HepG2 (cell line): ENCODE measurements around the gene PFN1. TPM values are rescaled to one million over a fixed set of nuclear protein-coding genes. Genes with fewer than 3 reads are reported as not detected.
A peak's percentile ranks its signal among the peaks of the same experiment; 100 is the strongest.

Experiments used
- BORCS8-MEF2B ChIP-seq: sonication (generic); formaldehyde crosslinking; IDR thresholded peaks from 2 replicates; pipeline ENCODE4 v1.8.0; 2022; ENCODE audit warnings: mild to moderate bottlenecking, missing genetic modification reagents
- ELF3 ChIP-seq: IDR thresholded peaks from 2 replicates; pipeline ENCODE4 v1.6.1; 2016; ENCODE audit warnings: missing genetic modification reagents, missing compliant biosample characterization
- HOXA5 ChIP-seq: sonication (generic); formaldehyde crosslinking; IDR thresholded peaks from 2 replicates; pipeline ENCODE4 v1.4.0; 2020; ENCODE audit warnings: missing genetic modification reagents
- MAZ ChIP-seq, 2 experiments: sonication (generic) in 1 of 2; formaldehyde crosslinking in 1 of 2; IDR thresholded peaks; 2 replicates each; pipeline versions ENCODE4 v1.5.0 to v1.6.1; 2012 to 2020; ENCODE audit warnings: low read depth in 2 of 2, mild to moderate bottlenecking in 2 of 2, borderline replicate concordance in 1 of 2, improper control_type of control experiment in 1 of 2, low read length in 1 of 2, missing genetic modification reagents in 1 of 2, moderate library complexity in 1 of 2
- NFIC ChIP-seq: IDR thresholded peaks from 2 replicates; pipeline ENCODE4 v1.6.1; 2012; ENCODE audit warnings: mild to moderate bottlenecking, low read length, inconsistent platforms
- SALL2 ChIP-seq: sonication (generic); formaldehyde crosslinking; IDR thresholded peaks from 2 replicates; pipeline ENCODE4 v1.8.1; 2023; ENCODE audit warnings: mild to moderate bottlenecking, missing genetic modification reagents, inconsistent platforms
- ZFAT ChIP-seq: sonication (generic); formaldehyde crosslinking; conservative IDR thresholded peaks from 2 replicates; pipeline ENCODE4 v1.8.1; 2023; ENCODE audit warnings: missing genetic modification reagents, inconsistent platforms
- ZNF598 ChIP-seq: sonication (generic); formaldehyde crosslinking; IDR thresholded peaks from 2 replicates; pipeline ENCODE4 v1.5.1; 2020; ENCODE audit warnings: mild to moderate bottlenecking, missing genetic modification reagents, borderline replicate concordance
- ZNF644 ChIP-seq: IDR thresholded peaks from 2 replicates; pipeline ENCODE4 v1.6.1; 2016; ENCODE audit warnings: low read depth
- polyA plus RNA-seq, 8 experiments: library from polyadenylated mRNA; depleted of rRNA in 3 of 8; stranded (reverse) in 7 of 8; unstranded in 1 of 8; fragments of >200 nt; fragmentation: Illumina TruSeq in 4 of 8; extraction: Trizol in 4 of 8; gene quantifications; 2 replicates each; pipeline versions ENCODE4 v1.2.1 to v1.2.3, GENCODE V29; 2011 to 2016; ENCODE audit warnings: low read depth in 4 of 8, missing spikeins in 1 of 8, mixed read lengths in 1 of 8; ENCODE audit not compliant: insufficient read depth in 1 of 8
- total RNA-seq, 5 experiments: library from RNA; depleted of rRNA; stranded (reverse); fragments of >200 nt; fragmentation: Illumina TruSeq; extraction: Trizol; gene quantifications; 2 replicates each; pipeline ENCODE4 v1.2.3, GENCODE V29; 2016; ENCODE audit warnings: low read depth in 1 of 5
- TF ChIP-seq, protein P1 (sequence below): sonication (generic); formaldehyde crosslinking; IDR thresholded peaks from 2 replicates; pipeline ENCODE4 v1.5.1; 2020; ENCODE audit warnings: missing genetic modification reagents, mild to moderate bottlenecking, borderline replicate concordance
- TF ChIP-seq, protein P2 (sequence below): sonication (generic); formaldehyde crosslinking; IDR thresholded peaks from 2 replicates; pipeline ENCODE4 v1.5.0; 2020; ENCODE audit warnings: missing genetic modification reagents
- TF ChIP-seq, protein P3 (sequence below): IDR thresholded peaks from 2 replicates; pipeline ENCODE4 v1.6.1; 2016; ENCODE audit warnings: control low read depth
- TF ChIP-seq, protein P4 (sequence below): sonication (generic); formaldehyde crosslinking; IDR thresholded peaks from 2 replicates; pipeline ENCODE4 v1.4.0; 2020; ENCODE audit warnings: missing genetic modification reagents; ENCODE audit errors: not compliant biosample characterization
- TF ChIP-seq, protein P5 (sequence below): sonication (generic); formaldehyde crosslinking; IDR thresholded peaks from 2 replicates; pipeline ENCODE4 v1.4.0; 2020; ENCODE audit warnings: missing genetic modification reagents, mild to moderate bottlenecking, borderline replicate concordance
- TF ChIP-seq, protein P6 (sequence below): sonication (generic); formaldehyde crosslinking; conservative IDR thresholded peaks from 2 replicates; pipeline ENCODE4 v1.4.0; 2020; ENCODE audit warnings: missing genetic modification reagents

PFN1 gene
- total and polyA plus RNA-seq, 2 of the 13 experiments (the other 11 are each of a cell fraction or from before 2014, with no cell fraction given) = 494 to 613 TPM

DNA sequence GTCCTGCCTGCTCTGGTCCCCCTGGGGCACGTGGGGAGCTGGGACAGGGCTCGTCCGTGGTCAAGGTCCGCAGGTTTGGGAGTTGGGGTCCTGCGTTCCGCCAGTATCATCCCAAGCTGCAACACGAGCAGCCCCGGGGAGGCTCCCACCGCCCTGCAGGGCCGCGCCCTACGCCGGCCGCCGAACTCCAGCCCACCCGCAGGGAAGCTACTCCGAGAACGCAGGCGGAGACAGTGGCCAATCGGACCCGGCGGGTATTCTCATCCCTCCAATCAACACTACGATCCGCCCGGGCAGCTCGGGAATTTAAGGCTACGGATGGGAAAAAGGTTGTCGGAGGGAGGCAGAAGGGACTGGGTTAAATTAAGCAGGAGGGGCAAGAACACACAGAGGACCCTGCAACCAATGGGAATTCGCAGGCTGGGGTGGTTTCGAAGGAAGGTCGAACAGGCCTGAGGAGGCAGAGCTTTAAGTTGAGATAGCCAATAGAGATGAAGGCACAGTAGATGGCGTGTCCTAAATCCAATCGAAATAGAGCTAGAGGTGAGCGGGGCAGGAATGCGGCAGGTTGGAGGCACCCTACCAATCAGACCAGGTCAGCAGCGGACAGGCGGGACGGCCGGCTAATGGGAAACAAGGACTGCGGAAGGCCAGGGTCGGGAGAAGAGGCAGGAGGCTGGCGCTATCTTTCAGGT lies 18.7 kb upstream of the PFN1 start (continued):
- peak; percentile 54; the same call in 1 of the 2 replicates for TF ChIP-seq MAZ (IDR thresholded peaks at IDR 0.05; ENCODE audit: borderline replicate concordance, low read depth, low read length)
- no peak for TF ChIP-seq MAZ (CRISPR knock-in tag; IDR thresholded peaks at IDR 0.05; ENCODE audit: low read depth)
- no peak for TF ChIP-seq NFIC
- TF ChIP-seq, protein P1, sequence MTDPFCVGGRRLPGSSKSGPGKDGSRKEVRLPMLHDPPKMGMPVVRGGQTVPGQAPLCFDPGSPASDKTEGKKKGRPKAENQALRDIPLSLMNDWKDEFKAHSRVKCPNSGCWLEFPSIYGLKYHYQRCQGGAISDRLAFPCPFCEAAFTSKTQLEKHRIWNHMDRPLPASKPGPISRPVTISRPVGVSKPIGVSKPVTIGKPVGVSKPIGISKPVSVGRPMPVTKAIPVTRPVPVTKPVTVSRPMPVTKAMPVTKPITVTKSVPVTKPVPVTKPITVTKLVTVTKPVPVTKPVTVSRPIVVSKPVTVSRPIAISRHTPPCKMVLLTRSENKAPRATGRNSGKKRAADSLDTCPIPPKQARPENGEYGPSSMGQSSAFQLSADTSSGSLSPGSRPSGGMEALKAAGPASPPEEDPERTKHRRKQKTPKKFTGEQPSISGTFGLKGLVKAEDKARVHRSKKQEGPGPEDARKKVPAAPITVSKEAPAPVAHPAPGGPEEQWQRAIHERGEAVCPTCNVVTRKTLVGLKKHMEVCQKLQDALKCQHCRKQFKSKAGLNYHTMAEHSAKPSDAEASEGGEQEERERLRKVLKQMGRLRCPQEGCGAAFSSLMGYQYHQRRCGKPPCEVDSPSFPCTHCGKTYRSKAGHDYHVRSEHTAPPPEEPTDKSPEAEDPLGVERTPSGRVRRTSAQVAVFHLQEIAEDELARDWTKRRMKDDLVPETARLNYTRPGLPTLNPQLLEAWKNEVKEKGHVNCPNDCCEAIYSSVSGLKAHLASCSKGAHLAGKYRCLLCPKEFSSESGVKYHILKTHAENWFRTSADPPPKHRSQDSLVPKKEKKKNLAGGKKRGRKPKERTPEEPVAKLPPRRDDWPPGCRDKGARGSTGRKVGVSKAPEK (CRISPR knock-in tag) = no peak
- peak; percentile 42; the same call in 1 of the 2 replicates for TF ChIP-seq SALL2
- TF ChIP-seq ELF3 (CRISPR knock-in tag) = no peak
- TF ChIP-seq, protein P2, sequence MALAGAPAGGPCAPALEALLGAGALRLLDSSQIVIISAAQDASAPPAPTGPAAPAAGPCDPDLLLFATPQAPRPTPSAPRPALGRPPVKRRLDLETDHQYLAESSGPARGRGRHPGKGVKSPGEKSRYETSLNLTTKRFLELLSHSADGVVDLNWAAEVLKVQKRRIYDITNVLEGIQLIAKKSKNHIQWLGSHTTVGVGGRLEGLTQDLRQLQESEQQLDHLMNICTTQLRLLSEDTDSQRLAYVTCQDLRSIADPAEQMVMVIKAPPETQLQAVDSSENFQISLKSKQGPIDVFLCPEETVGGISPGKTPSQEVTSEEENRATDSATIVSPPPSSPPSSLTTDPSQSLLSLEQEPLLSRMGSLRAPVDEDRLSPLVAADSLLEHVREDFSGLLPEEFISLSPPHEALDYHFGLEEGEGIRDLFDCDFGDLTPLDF (CRISPR knock-in tag) = peak; percentile 72; the same call in 1 of the 2 replicates
- TF ChIP-seq, protein P3, sequence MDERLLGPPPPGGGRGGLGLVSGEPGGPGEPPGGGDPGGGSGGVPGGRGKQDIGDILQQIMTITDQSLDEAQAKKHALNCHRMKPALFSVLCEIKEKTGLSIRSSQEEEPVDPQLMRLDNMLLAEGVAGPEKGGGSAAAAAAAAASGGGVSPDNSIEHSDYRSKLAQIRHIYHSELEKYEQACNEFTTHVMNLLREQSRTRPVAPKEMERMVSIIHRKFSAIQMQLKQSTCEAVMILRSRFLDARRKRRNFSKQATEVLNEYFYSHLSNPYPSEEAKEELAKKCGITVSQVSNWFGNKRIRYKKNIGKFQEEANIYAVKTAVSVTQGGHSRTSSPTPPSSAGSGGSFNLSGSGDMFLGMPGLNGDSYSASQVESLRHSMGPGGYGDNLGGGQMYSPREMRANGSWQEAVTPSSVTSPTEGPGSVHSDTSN (CRISPR knock-in tag) = peak; percentile 97
- TF ChIP-seq ZNF644 (CRISPR knock-in tag) = no peak
- TF ChIP-seq, protein P4, sequence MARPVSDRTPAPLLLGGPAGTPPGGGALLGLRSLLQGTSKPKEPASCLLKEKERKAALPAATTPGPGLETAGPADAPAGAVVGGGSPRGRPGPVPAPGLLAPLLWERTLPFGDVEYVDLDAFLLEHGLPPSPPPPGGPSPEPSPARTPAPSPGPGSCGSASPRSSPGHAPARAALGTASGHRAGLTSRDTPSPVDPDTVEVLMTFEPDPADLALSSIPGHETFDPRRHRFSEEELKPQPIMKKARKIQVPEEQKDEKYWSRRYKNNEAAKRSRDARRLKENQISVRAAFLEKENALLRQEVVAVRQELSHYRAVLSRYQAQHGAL (CRISPR knock-in tag) = peak; percentile 55
- peak; percentile 73 for TF ChIP-seq BORCS8-MEF2B
- TF ChIP-seq, protein P5, sequence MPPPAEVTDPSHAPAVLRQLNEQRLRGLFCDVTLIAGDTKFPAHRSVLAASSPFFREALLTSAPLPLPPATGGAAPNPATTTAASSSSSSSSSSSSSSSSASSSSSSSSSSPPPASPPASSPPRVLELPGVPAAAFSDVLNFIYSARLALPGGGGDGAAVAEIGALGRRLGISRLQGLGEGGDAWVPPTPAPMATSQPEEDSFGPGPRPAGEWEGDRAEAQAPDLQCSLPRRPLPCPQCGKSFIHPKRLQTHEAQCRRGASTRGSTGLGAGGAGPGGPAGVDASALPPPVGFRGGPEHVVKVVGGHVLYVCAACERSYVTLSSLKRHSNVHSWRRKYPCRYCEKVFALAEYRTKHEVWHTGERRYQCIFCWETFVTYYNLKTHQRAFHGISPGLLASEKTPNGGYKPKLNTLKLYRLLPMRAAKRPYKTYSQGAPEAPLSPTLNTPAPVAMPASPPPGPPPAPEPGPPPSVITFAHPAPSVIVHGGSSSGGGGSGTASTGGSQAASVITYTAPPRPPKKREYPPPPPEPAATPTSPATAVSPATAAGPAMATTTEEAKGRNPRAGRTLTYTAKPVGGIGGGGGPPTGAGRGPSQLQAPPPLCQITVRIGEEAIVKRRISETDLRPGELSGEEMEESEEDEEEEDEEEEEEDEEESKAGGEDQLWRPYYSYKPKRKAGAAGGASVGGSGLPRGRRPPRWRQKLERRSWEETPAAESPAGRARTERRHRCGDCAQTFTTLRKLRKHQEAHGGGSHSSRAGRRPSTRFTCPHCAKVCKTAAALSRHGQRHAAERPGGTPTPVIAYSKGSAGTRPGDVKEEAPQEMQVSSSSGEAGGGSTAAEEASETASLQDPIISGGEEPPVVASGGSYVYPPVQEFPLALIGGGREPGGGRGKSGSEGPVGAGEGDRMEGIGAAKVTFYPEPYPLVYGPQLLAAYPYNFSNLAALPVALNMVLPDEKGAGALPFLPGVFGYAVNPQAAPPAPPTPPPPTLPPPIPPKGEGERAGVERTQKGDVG (CRISPR knock-in tag) = 0 out of 2 replicates have a peak, but pooled peaks have one; percentile 48
- TF ChIP-seq HOXA5 (CRISPR knock-in tag) = no peak; the same call in 1 of the 2 replicates
- TF ChIP-seq, protein P6, sequence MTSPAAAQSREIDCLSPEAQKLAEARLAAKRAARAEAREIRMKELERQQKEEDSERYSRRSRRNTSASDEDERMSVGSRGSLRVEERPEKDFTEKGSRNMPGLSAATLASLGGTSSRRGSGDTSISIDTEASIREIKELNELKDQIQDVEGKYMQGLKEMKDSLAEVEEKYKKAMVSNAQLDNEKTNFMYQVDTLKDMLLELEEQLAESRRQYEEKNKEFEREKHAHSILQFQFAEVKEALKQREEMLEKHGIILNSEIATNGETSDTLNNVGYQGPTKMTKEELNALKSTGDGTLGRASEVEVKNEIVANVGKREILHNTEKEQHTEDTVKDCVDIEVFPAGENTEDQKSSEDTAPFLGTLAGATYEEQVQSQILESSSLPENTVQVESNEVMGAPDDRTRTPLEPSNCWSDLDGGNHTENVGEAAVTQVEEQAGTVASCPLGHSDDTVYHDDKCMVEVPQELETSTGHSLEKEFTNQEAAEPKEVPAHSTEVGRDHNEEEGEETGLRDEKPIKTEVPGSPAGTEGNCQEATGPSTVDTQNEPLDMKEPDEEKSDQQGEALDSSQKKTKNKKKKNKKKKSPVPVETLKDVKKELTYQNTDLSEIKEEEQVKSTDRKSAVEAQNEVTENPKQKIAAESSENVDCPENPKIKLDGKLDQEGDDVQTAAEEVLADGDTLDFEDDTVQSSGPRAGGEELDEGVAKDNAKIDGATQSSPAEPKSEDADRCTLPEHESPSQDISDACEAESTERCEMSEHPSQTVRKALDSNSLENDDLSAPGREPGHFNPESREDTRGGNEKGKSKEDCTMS (CRISPR knock-in tag) = no peak
- 0 out of 2 replicates have a peak, but pooled peaks have one; percentile 19 for TF ChIP-seq ZNF598 (CRISPR knock-in tag)
- TF ChIP-seq ZFAT (CRISPR knock-in tag) = no peak
